Right ventricle myocardium inferior (tissue), 1 donor: ENCODE measurements around the gene UFM1. TPM values are rescaled to one million over a fixed set of nuclear protein-coding genes. Genes with fewer than 3 reads are reported as not detected.

Source experiments
- ATAC-seq: fragments of 200-7000 bp; cut with Tn5 transposase; one replicate; pipeline ENCODE4 v1.9.1; 2020; ENCODE audit warnings: mild to moderate bottlenecking, moderate library complexity
- DNase-seq: peaks from one replicate; pipeline ENCODE4 v3.0.0; 2021; ENCODE audit errors: missing footprints
- intact Hi-C: fragments of 100-400 bp; cut with DNase I; formaldehyde crosslinking; loops from one replicate; pipeline ENCODE4 v1.11.0; 2022
- total RNA-seq: library from RNA; stranded (reverse); fragmentation: NEBNext Ultra II Directional; extraction: Animal tissue kit (Norgen Biotek cat#: 25700); gene quantifications from one replicate; pipeline ENCODE4 v1.2.1, GENCODE V29; 2021
- donor health status: DM: no; HTN: yes; CAD: no; lungs with severe emphysema.

The UFM1 gene
- total RNA-seq, 1 donor from 2014 or later, result 26.3 TPM

GRCh38 chr13:38401276-38401675 lies 51.6 kb downstream of the UFM1 start:
- no peak for ATAC-seq

GRCh38 chr13:38405216-38405615 lies 55.6 kb downstream of the UFM1 start:
- DNase-seq, result no peak
- intact Hi-C loops, result no loop called here
- ATAC-seq, result no peak

More at GRCh38 chr13:38401276-38401675, 51.6 kb downstream of the UFM1 start:
- intact Hi-C loops, result no loop called here
- no peak for DNase-seq

GRCh38 chr13:38409771-38410170 lies 60.1 kb downstream of the UFM1 start:
- ATAC-seq (no peak), DNase-seq (no peak)
- intact Hi-C loops, result no loop called here

- no peak for ATAC-seq
- DNase-seq, result no peak
- intact Hi-C loops, result no loop called here
Measured at GRCh38 chr13:38412266-38412665, 62.6 kb downstream of the UFM1 start.
